Measurements from ENCODE around the gene ATP13A1.

The ATP13A1 gene

GRCh38 chr19:19643158-19644053 is 20.1 kb downstream of the ATP13A1 start, which contains the start of gene GMIP:
GMIP (minus strand) TSS chr19:19643657; CDS start chr19:19643529, 128 bp downstream.
- peak; percentile 96 for DNase-seq (ENCODE audit: low spot score)

DNA sequence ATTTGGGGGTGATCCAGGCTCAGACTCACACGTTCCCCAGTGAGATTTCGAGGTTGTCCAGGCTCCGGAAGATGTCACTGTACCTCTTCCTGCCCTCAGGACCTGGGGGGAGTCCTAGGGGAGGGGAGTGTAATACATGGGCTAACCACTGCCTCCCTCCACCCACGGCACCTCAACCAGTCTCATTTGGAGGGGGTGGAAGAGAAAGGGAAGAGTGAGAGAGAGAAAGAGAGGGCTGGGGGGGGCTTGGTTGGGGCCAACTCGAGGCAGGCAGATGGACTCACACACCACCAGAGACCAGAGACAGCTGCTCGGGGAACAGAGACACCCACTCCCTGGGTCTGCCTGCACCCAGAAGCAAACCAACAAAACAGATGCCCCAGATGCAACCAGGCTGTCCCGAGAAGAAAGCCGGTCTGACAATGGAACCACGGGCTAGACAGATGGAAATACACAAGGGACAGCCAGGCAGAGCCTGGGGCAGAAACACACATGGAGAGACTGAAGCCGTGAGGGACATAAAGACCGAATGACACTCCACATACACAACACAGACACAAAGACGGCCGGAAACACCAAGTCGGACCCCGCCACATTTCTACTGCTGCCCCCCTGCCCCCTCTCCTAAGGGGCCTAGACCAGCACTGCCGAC is 20.8 kb downstream of the ATP13A1 start:
- DNase-seq (ENCODE audit: low spot score): peak; percentile 3

DNA sequence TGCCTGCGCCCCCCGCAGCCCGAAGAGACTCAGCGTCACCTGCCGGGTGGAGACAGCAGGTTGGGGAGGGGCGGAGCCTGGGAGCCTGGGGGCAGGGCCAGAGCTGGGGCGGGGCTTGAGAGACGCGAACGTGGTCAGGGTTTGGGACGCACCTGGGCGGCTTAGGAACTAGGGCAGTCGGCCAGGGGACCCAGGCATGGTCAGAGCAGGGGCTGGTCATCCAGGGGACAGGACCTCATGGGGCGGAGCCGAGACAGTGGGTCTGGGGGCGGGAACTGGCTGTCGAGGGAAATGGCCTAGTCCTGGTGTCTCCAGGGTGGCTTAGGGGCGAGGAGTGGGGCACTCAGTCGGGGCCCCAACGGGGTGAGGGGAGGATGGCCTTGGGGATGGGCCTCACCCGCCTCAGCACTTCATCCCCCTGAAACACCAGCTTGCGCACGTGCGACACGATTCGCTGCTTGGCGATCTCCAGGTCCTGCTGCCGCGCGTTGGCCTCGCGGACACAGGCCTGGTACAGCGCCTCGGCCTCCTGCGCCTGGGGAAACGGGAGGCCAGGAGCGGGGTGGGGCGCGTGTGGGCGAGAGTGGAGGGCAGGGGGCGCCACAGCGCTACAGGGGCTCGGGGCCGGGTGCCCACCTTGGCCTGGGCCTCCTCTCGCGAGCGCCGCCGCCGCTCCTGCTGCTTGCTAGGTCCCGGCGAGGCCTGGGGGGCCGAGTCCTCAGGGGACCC is 25.8 kb downstream of the ATP13A1 start:
- DNase-seq (ENCODE audit: low spot score): peak; percentile 94

DNA sequence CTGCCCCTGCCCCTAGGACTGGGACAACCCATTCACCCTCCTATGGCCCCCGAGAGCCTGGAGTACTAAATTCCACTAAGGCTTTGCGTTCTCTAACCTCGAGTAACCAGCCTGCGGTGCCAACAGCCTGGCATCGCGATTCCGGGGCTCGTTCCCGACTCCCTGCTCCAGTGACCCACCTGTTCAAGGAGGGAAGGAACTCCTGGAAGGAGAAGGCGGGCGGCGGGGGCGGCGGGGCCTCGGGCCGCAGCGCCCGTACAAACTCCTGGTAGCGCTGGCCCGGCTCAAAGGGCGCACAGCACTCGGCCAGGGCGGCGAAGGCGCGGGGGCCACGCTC is 26.3 kb downstream of the ATP13A1 start:
- no peak for DNase-seq (ENCODE audit: low spot score)

DNA sequence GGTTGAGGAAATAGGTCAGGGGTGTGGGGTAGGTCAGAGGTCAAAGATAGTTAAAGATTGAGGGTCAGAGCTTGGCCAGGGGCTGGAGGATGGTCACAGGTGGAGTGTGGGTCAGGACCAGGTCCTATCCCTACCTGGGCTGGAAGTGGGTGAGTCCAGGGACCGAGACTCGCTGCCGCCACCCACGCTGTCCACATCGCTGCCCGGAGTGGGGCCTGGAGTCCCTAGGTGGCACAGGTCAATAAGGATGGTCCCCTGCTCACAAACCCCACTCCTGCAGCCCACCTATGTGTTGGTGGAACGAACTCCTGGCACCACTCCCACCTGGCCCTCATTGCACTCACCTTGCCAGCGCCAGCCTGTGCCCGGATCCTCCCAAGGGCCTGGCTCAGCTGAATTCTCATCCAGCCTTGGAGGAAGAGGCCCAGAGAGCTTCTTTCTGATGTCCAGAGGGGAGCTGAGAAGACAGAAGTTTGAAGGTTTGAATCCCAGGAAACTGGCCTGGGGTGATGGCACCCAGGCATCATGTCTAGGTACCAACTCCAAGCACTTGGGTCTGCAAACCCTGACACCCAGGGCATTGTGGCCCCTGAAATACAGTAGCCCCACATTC is 26.8 kb downstream of the ATP13A1 start:
- DNase-seq (ENCODE audit: low spot score): no peak

DNA sequence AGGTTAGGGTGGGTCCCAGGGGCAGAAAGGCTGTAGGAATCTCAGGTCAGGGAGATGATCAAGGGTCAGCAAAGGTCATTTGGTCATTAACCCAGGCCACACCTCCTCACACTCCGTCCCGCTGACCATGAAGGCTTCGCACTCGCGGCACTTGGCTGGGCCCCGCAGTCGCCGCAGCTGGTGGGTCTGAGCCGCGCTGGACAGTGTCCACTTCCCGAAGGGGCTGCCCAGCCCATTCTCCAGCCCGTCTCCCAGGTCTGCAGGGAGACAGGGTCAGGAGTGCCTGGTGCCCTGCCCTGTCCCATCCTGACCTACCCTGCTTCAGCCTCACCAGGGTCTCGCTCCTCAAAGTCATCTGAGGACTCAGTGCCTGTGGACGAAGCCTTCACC is 28.2 kb downstream of the ATP13A1 start:
- DNase-seq (ENCODE audit: low spot score): no peak

GRCh38 chr19:19634516-19635312 is 28.8 kb downstream of the ATP13A1 start:
- DNase-seq (ENCODE audit: low spot score): no peak

DNA sequence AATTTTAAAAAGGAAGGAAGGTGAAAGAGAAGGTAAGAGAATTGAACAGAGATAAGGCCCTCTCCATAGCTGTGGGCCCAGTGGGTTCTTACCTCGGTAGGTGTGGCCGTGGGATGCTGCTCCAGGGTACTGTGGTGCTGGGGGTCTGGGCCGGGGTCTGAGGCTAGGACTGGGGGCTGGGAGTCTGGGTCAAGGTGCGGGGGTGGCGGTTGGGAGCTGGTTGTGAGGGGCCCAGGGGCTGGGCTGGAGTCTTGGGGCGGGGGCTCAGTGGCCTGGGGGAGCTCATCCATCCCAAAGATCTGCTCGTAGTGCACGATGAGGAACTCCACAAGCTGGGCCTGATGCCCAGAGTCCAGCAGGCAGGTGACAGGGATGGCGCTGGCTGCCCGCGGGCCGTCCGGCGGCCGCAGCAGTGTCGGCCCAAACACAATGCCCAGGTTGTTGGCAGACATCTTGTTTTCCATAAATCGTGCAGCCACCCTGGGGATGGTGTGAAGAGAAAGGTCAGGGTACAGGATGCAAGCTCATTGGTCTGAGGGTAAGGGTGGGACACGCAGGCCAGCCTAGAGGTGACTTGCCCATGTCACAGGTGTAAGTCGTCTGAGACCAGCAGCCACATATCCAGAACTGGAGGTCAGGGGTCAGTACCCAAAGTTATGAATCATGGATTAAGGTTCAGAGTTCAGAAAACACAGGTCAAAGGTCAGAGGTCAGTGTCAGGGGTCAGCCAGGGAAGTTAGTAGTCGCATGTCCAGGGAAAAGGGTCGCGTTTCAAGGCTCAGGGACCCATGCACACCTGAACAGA is 29.6 kb downstream of the ATP13A1 start:
- no peak for DNase-seq (ENCODE audit: low spot score)

- DNase-seq (ENCODE audit: low spot score): no peak
Observed at GRCh38 chr19:19632661-19633060, 30.8 kb downstream of the ATP13A1 start.

DNA sequence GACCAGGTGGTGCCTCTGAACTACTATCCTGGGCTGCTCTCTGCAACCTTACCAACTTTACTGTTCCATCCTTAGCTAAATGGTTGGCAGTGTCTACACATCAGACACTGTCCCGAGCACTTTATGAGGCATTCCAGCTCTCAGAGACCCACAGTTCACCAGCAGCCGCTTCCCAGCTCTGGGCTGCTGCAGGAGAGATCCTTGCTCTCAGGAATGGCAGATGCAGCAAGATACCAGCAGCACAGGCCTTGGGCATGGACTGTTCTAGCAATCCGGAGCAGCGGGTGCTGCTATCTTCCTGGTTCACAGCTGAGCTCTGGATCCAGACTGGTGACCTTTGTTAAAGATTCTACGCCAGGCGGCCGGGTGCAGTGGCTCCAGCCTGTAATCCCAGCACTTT is 32.1 kb downstream of the ATP13A1 start:
- DNase-seq (ENCODE audit: low spot score): no peak

GRCh38 chr19:19630426-19630825 is 33.0 kb downstream of the ATP13A1 start:
- no peak for DNase-seq (ENCODE audit: low spot score)

DNA sequence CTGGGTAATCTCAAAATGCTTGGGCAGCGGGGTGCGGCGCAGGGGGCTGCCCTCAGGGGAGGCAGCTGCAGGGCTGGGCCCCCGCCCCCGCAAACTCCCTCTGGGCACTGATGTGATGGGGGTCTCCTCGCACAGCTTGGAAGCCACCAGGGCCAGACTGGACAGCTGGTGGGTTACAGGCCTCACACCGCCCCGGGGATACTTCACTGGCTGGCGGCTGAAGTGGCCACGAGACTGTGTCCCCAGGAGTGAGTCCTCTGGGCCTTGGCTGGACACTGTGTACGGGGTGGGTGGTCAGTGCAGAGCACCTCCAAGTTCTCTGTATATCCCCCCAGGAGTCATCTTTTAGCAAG is 33.4 kb downstream of the ATP13A1 start:
- no peak for DNase-seq (ENCODE audit: low spot score)

DNA sequence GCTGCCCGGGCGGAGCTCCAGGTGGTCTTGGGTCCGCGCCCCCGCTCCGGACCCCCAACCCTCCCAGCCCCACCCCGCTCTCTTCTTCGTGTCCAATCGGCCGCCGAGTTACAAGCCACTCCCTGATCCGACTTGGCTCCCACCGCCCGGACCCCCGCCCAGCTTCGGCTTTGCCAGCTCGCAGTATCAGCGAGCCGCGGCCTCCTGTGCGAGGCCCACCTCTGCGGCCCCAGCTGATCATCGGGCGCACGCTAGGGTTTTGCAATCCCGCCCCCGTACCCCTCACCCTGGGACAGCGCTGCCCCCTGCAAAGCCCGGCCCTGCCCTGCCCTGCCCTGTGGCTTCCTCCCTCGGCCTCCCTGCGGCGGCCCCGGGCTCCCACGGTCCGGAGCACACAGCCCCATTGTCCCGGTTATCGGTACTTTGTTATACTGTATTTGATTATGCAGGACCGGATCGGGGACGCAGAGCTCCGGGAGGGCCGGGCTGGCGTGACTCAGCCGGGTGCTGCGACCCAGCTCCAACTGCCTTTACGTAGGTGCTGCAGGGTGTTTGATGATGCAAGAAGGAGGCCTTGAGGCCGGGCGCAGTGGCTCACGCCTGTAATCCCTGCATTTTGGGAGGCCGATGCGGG is 34.9 kb downstream of the ATP13A1 start:
- DNase-seq (ENCODE audit: low spot score): peak; percentile 99

- DNase-seq (ENCODE audit: low spot score): peak; percentile 99
Observed at GRCh38 chr19:19627621-19628500, 35.6 kb downstream of the ATP13A1 start, which contains the start of gene LPAR2. LPAR2 (minus strand) TSS chr19:19628220; CDS start chr19:19627275, 945 bp downstream.

GRCh38 chr19:19626516-19627472 is 36.7 kb downstream of the ATP13A1 start:
- no peak for DNase-seq (ENCODE audit: low spot score)

- no peak for DNase-seq (ENCODE audit: low spot score)
Observed at GRCh38 chr19:19624032-19624570, 39.4 kb downstream of the ATP13A1 start.

GRCh38 chr19:19623383-19623782 is 40.1 kb downstream of the ATP13A1 start:
- no peak for DNase-seq (ENCODE audit: low spot score)

DNA sequence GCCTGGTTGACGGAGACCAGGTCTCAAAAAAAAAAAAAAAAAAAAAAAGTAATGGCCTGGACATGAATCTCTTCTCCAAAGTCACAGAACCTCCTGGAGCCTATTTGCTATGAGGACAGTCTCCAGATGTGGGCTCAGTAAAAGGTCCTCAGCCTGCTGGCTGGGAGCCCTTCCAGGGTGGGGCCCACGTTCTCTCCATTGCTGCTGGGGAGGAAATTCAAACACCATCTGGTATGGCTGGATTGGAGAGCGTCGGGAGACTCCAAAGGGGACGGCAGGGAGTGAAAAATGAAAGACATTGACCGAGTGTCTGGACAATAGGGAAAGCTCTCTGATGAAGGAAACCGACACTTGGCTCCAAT is 43.6 kb downstream of the ATP13A1 start:
- no peak for DNase-seq (ENCODE audit: low spot score)
